IPS DF 6.9 (cell line): Measurements from ENCODE around the gene MED9.
"Not testable (repeated sequence)": the region's sequence is repeated elsewhere in the genome, so short reads cannot be mapped to it uniquely, and the experiment has no call there.

Source experiments
- DNase-seq: peaks from one replicate; pipeline ENCODE4 v3.0.0-alpha.2; 2013; ENCODE audit warnings: low read depth, low spot score
- H3K27ac ChIP-seq: one replicate; pipeline ENCODE4 v1.5.1; 2013; ENCODE audit warnings: low read length, control low read depth
- H3K27me3 ChIP-seq: 2 replicates; pipeline ENCODE4 v1.6.1; 2013; ENCODE audit warnings: mild to moderate bottlenecking, low read length; ENCODE audit not compliant: control insufficient read depth, insufficient read depth
- H3K36me3 ChIP-seq: 2 replicates; pipeline ENCODE4 v1.6.1; 2013; ENCODE audit warnings: low read length; ENCODE audit not compliant: control insufficient read depth, insufficient read depth
- H3K4me1 ChIP-seq: 2 replicates; pipeline ENCODE4 v1.6.1; 2013; ENCODE audit warnings: low read length; ENCODE audit not compliant: control insufficient read depth, insufficient read depth
- H3K4me3 ChIP-seq: 2 replicates; pipeline ENCODE4 v1.5.1; 2013; ENCODE audit warnings: mild to moderate bottlenecking, low read length
- H3K9me3 ChIP-seq: 2 replicates; pipeline ENCODE4 v1.6.1; 2013; ENCODE audit warnings: low read length, inconsistent platforms; ENCODE audit not compliant: control insufficient read depth, insufficient read depth
- WGBS: extraction: QIAGEN DNeasy Blood & Tissue Kit; methylation state at CpG from one replicate; pipeline ENCODE4 v1.1.7; 2013; ENCODE audit warnings: mixed read lengths, missing lambda C conversion rate; ENCODE audit not compliant: insufficient read length, insufficient coverage; 5-methylcytosine and 5-hydroxymethylcytosine counted together

Gene MED9

DNA sequence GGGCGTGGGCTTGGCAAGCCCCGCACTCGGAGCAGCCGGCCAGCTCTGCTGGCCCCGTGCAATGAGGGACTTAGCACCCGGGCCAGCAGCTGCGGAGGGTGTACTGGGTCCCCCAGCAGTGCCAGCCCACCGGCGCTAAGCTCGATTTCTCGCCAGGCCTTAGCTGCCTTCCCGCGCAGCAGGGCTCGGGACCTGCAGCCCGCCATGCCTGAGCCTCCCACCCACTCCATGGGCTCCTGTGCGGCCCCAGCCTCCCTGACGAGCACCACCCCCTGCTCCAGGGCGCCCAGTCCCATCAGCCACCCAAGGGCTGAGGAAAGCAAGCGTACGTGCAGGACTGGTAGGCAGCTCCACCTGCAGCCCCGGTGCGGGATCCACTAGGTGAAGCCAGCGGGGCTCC lies 9.6 kb downstream of the MED9 start:
- H3K9me3 ChIP-seq, H3K4me3 ChIP-seq, DNase-seq, H3K27ac ChIP-seq, H3K27me3 ChIP-seq, H3K4me1 ChIP-seq: not testable (repeated sequence)
- WGBS, result no CpG with 5 or more reads among the region's 23 CpGs
- H3K36me3 ChIP-seq, result peaks cover 11% of the 10 kb centered on the region

DNA sequence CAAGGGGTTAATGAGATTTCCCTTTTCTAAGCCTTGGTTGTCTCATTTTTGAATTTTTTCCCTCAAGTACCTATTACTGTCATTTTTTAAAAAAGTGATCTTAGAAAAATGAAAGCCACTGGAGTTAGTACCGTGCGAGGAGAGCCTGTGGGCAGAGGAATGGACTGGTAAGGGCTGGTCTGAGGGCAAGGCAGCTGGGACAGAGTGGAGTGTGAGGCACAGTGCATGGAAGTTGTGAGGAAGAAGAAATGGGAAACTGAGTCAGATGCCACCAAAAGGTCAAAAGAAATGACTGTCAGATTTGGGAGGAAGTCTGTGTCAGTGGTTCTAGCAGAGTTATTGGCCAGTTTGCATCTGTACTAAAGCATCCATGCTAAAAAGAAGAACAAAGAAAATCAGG lies 11.2 kb downstream of the MED9 start:
- H3K36me3 ChIP-seq, result peaks cover 12% of the 10 kb centered on the region

DNA sequence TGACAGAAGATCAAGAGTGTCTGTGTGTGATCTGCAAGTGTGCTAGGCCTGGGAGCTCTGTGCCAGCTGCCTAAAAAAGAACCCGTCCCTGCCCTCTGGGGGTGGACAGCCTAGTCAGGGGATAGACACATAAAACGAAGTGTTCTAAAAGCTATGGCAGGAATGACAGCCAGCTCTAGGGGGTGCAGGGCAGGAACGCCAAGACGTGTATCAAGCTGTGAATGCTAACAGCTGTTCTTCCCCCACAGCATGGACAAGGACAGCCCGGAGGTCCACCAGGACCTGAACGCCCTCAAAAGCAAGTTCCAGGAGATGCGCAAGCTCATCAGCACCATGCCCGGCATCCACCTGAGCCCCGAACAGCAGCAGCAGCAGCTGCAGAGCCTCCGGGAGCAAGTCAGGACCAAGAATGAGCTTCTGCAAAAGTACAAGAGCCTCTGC lies 14.3 kb downstream of the MED9 start:
- Histone ChIP-seq H3K9me3 (no peaks in the 10 kb centered on the region), H3K36me3 (peaks cover 12% of the 10 kb centered on the region), H3K4me1 (peaks cover 11% of the 10 kb centered on the region), H3K27ac (no peak overlapping the region), H3K27me3 (peaks cover 10% of the 10 kb centered on the region), H3K4me3 (no peak overlapping the region)
- no peak for DNase-seq
- WGBS, result no CpG with 5 or more reads among the region's 10 CpGs

More for the DNA sequence above, 11.2 kb downstream of the MED9 start:
- no peak for DNase-seq
- Histone ChIP-seq H3K4me3 (no peak overlapping the region), H3K9me3 (no peaks in the 10 kb centered on the region), H3K4me1 (0 out of 2 replicates have a peak, but pooled peaks cover 2% of the 10 kb centered on the region), H3K27ac (no peak overlapping the region), H3K27me3 (no peaks in the 10 kb centered on the region)
- WGBS, result no CpG with 5 or more reads among the region's 2 CpGs

DNA sequence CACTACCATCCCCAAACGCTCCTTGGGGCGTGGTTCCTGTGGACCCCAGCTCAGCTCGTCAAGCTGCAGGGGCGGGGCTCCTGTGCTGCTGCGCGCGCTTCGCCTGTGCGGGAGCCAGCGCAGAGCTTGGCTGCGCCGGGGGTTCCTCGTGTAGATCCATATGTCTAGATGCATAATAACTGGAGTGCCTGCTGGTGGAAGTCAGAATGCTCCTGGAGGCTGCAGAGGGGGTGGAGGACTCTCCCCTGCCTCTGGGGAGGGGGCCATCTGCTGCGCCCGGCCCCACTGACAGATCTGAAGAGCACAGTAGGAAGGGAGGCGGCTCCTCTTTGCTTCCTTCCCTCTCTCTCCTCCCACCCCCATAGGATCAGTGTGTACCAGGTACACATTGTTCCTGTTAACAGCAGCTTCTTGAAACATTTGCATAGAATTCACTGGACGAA lies 14.8 kb downstream of the MED9 start:
- Histone ChIP-seq H3K27ac (no peak overlapping the region), H3K4me1 (peaks cover 11% of the 10 kb centered on the region), H3K9me3 (no peaks in the 10 kb centered on the region), H3K27me3 (peaks cover 10% of the 10 kb centered on the region), H3K36me3 (peaks cover 12% of the 10 kb centered on the region), H3K4me3 (no peak overlapping the region)
- WGBS, result no CpG with 5 or more reads among the region's 17 CpGs
- no peak for DNase-seq

DNA sequence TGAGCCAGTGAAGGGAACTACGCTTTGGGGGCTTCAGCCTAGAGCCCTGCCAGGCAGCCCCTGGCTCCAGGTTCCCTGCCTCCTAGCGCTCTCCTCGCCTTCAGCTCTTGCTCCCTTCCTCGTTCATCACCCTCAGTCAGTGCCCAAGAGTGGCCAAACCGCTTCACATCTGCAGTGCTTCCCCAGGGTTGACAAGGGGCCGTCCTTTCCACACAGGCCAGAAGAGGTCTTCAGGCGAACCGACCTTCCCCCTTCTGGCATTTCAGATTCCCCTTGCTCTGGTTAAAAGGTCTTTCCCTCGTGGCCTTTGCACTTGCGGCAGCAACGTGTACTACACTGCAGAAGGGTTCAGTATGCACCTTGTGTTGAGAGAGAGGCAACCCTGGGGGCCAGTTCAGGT lies 15.3 kb downstream of the MED9 start:
- Histone ChIP-seq H3K27ac (no peak overlapping the region), H3K4me3 (no peak overlapping the region), H3K4me1 (peaks cover 11% of the 10 kb centered on the region), H3K27me3 (peaks cover 10% of the 10 kb centered on the region), H3K9me3 (no peaks in the 10 kb centered on the region), H3K36me3 (peaks cover 12% of the 10 kb centered on the region)
- WGBS, result no CpG with 5 or more reads among the region's 11 CpGs
- no peak for DNase-seq

DNA sequence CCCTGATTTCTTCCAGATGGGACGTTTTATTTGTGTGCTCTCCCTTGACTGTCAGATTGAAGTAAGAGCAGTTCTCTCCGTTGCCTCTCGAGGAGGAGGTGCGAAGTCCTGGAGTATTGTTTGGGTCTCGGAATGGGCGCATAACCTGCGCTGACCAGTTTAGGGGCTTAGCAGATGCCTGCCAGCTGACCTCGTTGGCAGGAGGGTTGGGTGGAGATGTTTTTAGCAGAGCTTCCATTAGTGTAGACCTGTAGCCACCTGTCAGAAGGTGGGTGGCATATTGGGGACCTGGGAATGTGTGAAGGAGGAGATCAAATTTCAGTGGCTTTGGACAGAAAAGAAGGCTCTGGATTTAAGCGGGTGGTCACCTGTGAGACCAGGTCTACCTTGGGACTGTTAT lies 15.8 kb downstream of the MED9 start:
- H3K27ac ChIP-seq, result no peak overlapping the region
- H3K4me3 ChIP-seq, result no peak overlapping the region
- H3K4me1 ChIP-seq, result peaks cover 14% of the 10 kb centered on the region
- H3K36me3 ChIP-seq, result peaks cover 10% of the 10 kb centered on the region
- DNase-seq, result no peak
- H3K27me3 ChIP-seq, result peaks cover 10% of the 10 kb centered on the region
- no peaks in the 10 kb centered on the region for H3K9me3 ChIP-seq
- no CpG with 5 or more reads among the region's 9 CpGs for WGBS

DNA sequence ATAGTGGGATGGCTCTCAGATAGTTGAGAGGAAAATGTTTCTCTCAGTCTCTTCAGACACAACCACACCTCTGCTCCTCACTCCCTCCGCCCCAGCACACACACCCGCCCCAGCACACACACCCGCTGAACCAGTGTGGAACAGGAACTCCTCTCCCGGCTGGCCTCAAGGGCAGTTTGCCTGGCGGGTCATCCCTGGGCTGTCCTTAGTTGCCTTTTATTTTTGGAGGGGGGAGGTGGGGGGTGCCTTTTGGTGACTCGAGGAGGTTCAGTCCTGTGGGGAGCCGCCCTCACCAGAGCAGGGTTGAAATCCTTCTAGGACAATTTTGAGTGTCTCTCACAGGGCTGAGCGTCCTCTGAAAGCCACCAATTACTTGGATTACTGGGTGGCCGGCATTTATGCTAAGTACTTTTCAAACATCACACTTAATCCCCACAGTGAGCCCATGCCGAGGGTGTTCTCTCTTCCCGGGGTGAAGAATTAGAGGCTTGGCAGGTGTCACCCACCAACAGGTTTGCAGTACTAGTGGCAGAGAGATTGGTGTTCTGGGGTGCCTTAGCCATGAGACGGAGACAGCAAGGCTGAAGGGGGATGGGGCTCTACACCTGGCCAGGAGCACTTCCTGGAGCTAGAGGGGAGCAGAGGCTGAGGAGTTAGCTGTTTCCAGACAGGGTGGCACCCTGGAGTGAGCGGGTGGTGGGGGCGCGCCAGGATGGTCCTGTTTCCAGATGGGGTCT lies 16.6 kb downstream of the MED9 start:
- no peak for DNase-seq
- H3K9me3 ChIP-seq, result no peaks in the 10 kb centered on the region
- H3K36me3 ChIP-seq, result peaks cover 7% of the 10 kb centered on the region; the same call in 1 of the 2 replicates
- H3K4me1 ChIP-seq, result peaks cover 14% of the 10 kb centered on the region
- H3K27me3 ChIP-seq, result peaks cover 10% of the 10 kb centered on the region
- H3K4me3 ChIP-seq, result no peak overlapping the region
- no CpG with 5 or more reads among the region's 15 CpGs for WGBS
- H3K27ac ChIP-seq, result no peak overlapping the region

DNA sequence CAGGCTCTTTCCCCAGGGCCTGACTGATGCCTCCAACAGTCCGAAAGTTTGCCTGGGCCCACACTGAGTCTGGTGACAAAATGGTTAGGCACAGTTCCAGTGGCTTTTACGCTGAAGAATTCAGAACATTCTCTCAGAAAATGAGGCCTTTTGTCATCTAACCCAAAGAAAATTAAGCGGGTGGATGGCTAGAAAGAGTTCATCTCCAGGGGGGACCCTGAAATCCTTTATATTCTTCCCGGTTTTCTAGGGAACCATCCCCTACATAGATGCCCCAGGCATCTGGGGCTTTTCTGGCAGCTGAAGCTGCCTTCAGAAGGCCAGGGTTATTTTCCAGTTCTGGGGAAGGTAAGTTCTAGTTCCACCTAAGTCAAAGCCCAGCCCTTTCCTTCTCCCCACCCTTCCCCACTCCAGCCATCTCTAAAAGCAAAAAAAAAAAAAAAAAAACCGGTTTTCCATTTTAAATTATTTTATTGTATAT lies 17.2 kb downstream of the MED9 start:
- Histone ChIP-seq H3K4me1 (peaks cover 14% of the 10 kb centered on the region), H3K36me3 (peaks cover 7% of the 10 kb centered on the region; the same call in 1 of the 2 replicates), H3K9me3 (no peaks in the 10 kb centered on the region), H3K4me3 (no peak overlapping the region), H3K27ac (no peak overlapping the region), H3K27me3 (peaks cover 10% of the 10 kb centered on the region)
- no peak for DNase-seq
- no CpG with 5 or more reads among the region's 5 CpGs for WGBS

DNA sequence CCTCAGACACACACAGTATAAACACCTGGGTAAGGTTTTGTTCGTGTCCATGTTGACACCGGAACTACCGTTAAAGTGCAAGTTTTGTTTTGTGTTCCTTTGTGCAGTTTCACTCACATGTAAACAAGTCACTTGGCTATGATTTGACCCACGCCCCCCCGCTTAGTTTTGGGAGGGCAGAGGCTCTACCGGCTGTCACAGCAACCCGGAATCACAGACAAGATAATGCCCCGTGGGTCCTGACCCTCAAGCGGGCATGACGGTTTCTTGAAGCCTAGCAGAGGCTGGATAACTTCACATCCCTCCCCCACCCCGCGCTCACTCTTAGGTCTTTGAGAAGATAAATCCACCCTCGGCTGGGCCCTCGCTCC lies 17.7 kb downstream of the MED9 start:
- Histone ChIP-seq H3K27ac (no peak overlapping the region), H3K27me3 (peaks cover 10% of the 10 kb centered on the region), H3K4me1 (peaks cover 14% of the 10 kb centered on the region), H3K4me3 (peak overlapping the region; percentile 50; the same call in 1 of the 2 replicates), H3K9me3 (no peaks in the 10 kb centered on the region), H3K36me3 (peaks cover 7% of the 10 kb centered on the region; the same call in 1 of the 2 replicates)
- WGBS, result no CpG with 5 or more reads among the region's 14 CpGs
- no peak for DNase-seq

DNA sequence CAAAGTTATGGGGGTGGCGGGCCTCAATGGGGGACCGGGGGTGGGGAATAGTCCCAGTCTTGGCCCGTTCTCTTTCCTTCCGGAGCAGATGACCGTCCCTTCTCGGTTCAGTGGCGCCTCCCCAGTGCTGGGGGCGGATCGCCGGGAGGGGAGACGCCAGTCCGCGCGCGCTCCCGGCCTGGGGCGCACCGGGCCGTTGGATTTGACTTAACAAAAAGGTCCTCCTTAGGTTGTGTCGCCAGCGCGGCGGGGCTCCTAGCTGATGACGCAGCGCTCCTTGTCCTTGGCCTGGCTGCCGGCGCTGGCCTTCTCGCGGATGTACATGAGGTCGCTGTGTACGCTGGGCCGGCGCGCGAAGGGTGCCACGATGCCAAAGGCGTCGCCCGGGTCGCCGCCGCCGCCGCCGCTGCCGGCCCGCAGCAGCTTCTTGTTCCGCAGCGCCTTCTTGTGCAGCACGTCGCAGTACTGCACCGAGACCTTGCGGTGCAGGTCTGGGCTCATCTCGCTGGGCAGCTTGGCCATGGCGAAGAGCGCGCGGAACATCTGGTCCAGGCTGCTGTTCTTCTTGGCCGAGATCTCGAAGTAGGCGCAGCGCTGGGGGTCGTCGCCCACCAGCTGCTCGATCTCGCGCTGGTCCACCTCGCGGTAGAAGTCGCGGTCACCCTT lies 18.2 kb downstream of the MED9 start:
- WGBS, result no CpG with 5 or more reads among the region's 71 CpGs
- peaks cover 14% of the 10 kb centered on the region for H3K4me1 ChIP-seq
- H3K27me3 ChIP-seq, result peaks cover 10% of the 10 kb centered on the region
- peak overlapping the region; percentile 50; the same call in 1 of the 2 replicates for H3K4me3 ChIP-seq
- no peak overlapping the region for H3K27ac ChIP-seq
- peaks cover 7% of the 10 kb centered on the region; the same call in 1 of the 2 replicates for H3K36me3 ChIP-seq
- no peaks in the 10 kb centered on the region for H3K9me3 ChIP-seq
- no peak for DNase-seq
